B cell (primary cell): ENCODE results near the gene NPPA. TPM values are rescaled to one million over a fixed set of nuclear protein-coding genes. Genes with fewer than 3 reads are reported as not detected.

Source experiments
- ATAC-seq: fragments of 200-7000 bp; cut with Tn5 transposase; one replicate; pipeline ENCODE4 v1.10.0; 2021; ENCODE audit warnings: low read depth, mild to moderate bottlenecking, moderate number of reproducible peaks, moderate library complexity
- CTCF ChIA-PET: fragments of 350-600 bp; sonication (Branson Sonifier 250); formaldehyde crosslinking; loops from one replicate; lab custom pipeline; 2021; ENCODE audit warnings: antibody characterized with exemption, inconsistent platforms; lab: Charles Lee
- POLR2A ChIA-PET: fragments of 350-600 bp; sonication (Branson Sonifier 250); formaldehyde crosslinking; loops from one replicate; lab custom pipeline; 2021; ENCODE audit warnings: antibody characterized with exemption; lab: Charles Lee
- DNase-seq: peaks from one replicate; pipeline ENCODE4 v3.0.0; 2013
- H2AFZ ChIP-seq: 2 replicates; pipeline ENCODE4 v1.6.1; 2012; ENCODE audit warnings: mild to moderate bottlenecking, low read depth, low read length; ENCODE audit not compliant: insufficient read depth, poor library complexity, severe bottlenecking
- H3K27ac ChIP-seq, 2 donors: 1 replicate in 1 of 2; 2 replicates in 1 of 2; pipeline ENCODE4 v1.5.1; 2012 to 2013; ENCODE audit warnings: low read length in 2 of 2, mild to moderate bottlenecking in 2 of 2, moderate library complexity in 1 of 2
- H3K27me3 ChIP-seq, 4 experiments: fragments of 200-600 bp in 1 of 4; sonication (generic) in 1 of 4; replicated peaks in 1 of 4; 1 replicate in 2 of 4; 2 replicates in 2 of 4; pipeline versions ENCODE4 v1.6.1 to v1.7.0; 2013 to 2016; ENCODE audit warnings: low read length in 3 of 4, mild to moderate bottlenecking in 2 of 4, mixed read lengths in 1 of 4, moderate library complexity in 1 of 4; ENCODE audit not compliant: insufficient read depth in 4 of 4, control insufficient read depth in 3 of 4; ENCODE audit errors: control extremely low read depth in 1 of 4
- H3K36me3 ChIP-seq, 2 experiments: replicated peaks in 1 of 2; 1 replicate in 1 of 2; 2 replicates in 1 of 2; pipeline versions ENCODE4 v1.6.1 to v1.7.1; 2013; ENCODE audit warnings: low read length in 1 of 2; ENCODE audit not compliant: insufficient read depth in 2 of 2, control insufficient read depth in 1 of 2; ENCODE audit errors: control extremely low read depth in 1 of 2, extremely low read depth in 1 of 2
- H3K4me1 ChIP-seq, 2 donors: fragments of 200-600 bp in 1 of 2; sonication (generic) in 1 of 2; 1 replicate in 1 of 2; 2 replicates in 1 of 2; pipeline versions ENCODE4 v1.5.1 to v1.6.1; 2013 to 2017; ENCODE audit warnings: low read length in 2 of 2; ENCODE audit not compliant: control insufficient read depth in 2 of 2, insufficient read depth in 2 of 2
- H3K4me2 ChIP-seq: replicated peaks from 2 replicates; pipeline ENCODE3; 2012; ENCODE audit warnings: mild to moderate bottlenecking, low read depth, low read length; ENCODE audit not compliant: poor library complexity, severe bottlenecking
- H3K4me3 ChIP-seq, 5 experiments: fragments of 200-600 bp in 1 of 5; sonication (generic) in 1 of 5; 1 replicate in 3 of 5; 2 replicates in 2 of 5; pipeline versions ENCODE4 v1.5.1 to v1.7.0; 2011 to 2016; ENCODE audit warnings: low read length in 4 of 5, mild to moderate bottlenecking in 4 of 5, low read depth in 2 of 5, control low read depth in 1 of 5, moderate library complexity in 1 of 5; ENCODE audit not compliant: insufficient read depth in 1 of 5; ENCODE audit errors: control extremely low read depth in 1 of 5, extremely low read depth in 1 of 5
- H3K79me2 ChIP-seq: fragments of 200-600 bp; sonication (generic); one replicate; pipeline ENCODE4 v1.6.0; 2016; ENCODE audit warnings: low read length; ENCODE audit not compliant: control insufficient read depth, insufficient read depth
- H3K9ac ChIP-seq: fragments of 200-600 bp; sonication (generic); 2 replicates; pipeline ENCODE4 v1.6.1; 2017; ENCODE audit warnings: mild to moderate bottlenecking, low read length, moderate library complexity
- H3K9me3 ChIP-seq, 3 donors: one replicate each; pipeline versions ENCODE4 v1.6.1 to v1.7.1; 2013; ENCODE audit warnings: low read length in 2 of 3; ENCODE audit not compliant: control insufficient read depth in 2 of 3, insufficient read depth in 1 of 3; ENCODE audit errors: control extremely low read depth in 1 of 3
- H4K20me1 ChIP-seq: 2 replicates; pipeline ENCODE4 v1.6.0; 2012; ENCODE audit warnings: mild to moderate bottlenecking, low read length; ENCODE audit not compliant: insufficient read depth, control insufficient read depth, poor library complexity, severe bottlenecking
- H3K27ac Mint-ChIP-seq: one replicate; pipeline ENCODE4 v1.8.0; 2021; ENCODE audit warnings: mixed read lengths
- H3K27me3 Mint-ChIP-seq: one replicate; pipeline ENCODE4 v1.8.0; 2021; ENCODE audit warnings: mixed read lengths
- H3K4me1 Mint-ChIP-seq: one replicate; pipeline ENCODE4 v1.8.0; 2021; ENCODE audit warnings: mixed read lengths
- H3K4me3 Mint-ChIP-seq: one replicate; pipeline ENCODE4 v1.8.0; 2021; ENCODE audit warnings: mixed read lengths
- H3K9me3 Mint-ChIP-seq: one replicate; pipeline ENCODE4 v1.8.0; 2022; ENCODE audit warnings: mixed read lengths; ENCODE audit not compliant: insufficient read depth
- EZH2 ChIP-seq: IDR thresholded peaks from 2 replicates; pipeline ENCODE4 v1.6.1; 2012; ENCODE audit warnings: borderline replicate concordance, low read depth, mild to moderate bottlenecking, moderate library complexity, low read length; ENCODE audit not compliant: insufficient read depth, poor library complexity, severe bottlenecking
- WGBS: methylation state at CpG from one replicate; pipeline ENCODE4 v1.1.5; 2013; ENCODE audit warnings: missing lambda C conversion rate; ENCODE audit not compliant: insufficient coverage; 5-methylcytosine and 5-hydroxymethylcytosine counted together
- intact Hi-C: fragments of 100-400 bp; cut with micrococcal nuclease; formaldehyde crosslinking; loops from one replicate; pipeline ENCODE4 v1.10.0; 2022
- polyA plus RNA-seq: library from polyadenylated mRNA; depleted of rRNA; stranded (reverse); fragments of >200 nt; gene quantifications from 2 replicates; pipeline ENCODE4 v1.2.3, GENCODE V29; 2012
- total RNA-seq, 2 donors: library from RNA; stranded (reverse); fragments of 120-200 nt in 1 of 2; gene quantifications; 1 replicate in 1 of 2; 2 replicates in 1 of 2; pipeline versions ENCODE4 v1.2.3 to v1.2.4, GENCODE V29; 2013 to 2022
- TF ChIP-seq, protein P1 (sequence below): fragments of 200-600 bp; IDR thresholded peaks from one replicate; pipeline ENCODE4 v1.8.0; 2022; ENCODE audit warnings: antibody characterized with exemption, mild to moderate bottlenecking

Gene NPPA
- total and polyA plus RNA-seq, 2 donors (not counting 1 experiment from before 2014, with no cell fraction given): not detected

DNA sequence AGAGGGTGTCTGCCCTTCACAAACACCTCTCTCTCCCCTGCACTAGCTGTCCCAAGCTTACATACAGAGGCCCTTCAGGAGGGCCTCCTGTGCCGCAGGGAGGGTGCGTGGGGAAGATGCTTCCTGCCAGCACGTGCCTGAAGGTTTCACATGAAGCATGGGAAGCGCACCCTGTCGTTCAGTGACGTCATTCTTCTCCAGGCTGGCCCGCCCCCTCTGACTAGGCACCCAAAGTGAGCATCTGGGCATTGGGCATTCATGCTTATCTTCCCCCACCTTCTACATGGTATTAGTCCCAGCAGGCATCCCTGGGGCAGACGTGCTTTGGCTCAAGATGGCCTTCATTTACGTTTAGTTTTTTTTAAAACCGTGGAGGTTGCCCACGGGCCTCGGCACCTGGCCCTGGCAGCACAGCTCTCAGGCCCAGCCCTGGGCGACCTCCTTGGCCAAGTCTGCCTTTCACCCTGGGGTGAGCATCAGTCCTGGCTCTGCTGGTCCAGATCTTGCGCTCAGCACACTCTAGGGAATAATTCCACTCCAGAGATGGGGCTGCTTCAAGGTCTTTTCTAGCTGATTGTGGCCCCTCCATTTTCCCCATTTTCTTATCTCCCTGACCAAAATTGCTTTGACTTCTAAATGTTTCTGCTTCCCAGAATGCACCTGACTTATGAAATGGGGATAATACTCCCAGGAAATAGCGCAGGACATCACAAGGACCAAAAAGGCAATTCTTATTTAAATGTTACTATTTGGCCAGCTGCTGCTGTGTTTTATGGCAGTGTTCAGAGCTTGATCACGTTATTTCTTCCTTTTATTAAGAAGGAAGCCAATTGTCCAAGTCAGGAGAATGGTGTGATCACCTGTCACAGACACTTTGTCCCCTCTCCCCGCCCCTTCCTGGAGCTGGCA is 6.1 kb downstream of the NPPA start:
- DNase-seq (no peak), ATAC-seq (no peak)
- Mint-ChIP-seq H3K27ac (no peak overlapping the region), H3K4me1 (peaks cover 27% of the 10 kb centered on the region), H3K27me3 (no peaks in the 10 kb centered on the region), H3K9me3 (no peaks in the 10 kb centered on the region), H3K4me3 (no peak overlapping the region)
- Histone ChIP-seq H3K4me2 (peak overlapping the region; percentile 50), H3K9me3 (no peaks in the 10 kb centered on the region), H3K36me3 (peaks cover 0 to 72% of the 10 kb centered on the region in 2 experiments), H3K9ac (no peak overlapping the region), H3K4me1 (peaks cover 14 to 22% of the 10 kb centered on the region in 2 donors), H2AFZ (no peak overlapping the region), H3K27ac (no peak overlapping the region), H3K27me3 (no peaks in the 10 kb centered on the region), H4K20me1 (peaks cover 27% of the 10 kb centered on the region), H3K4me3 (no peak overlapping the region), H3K79me2 (no peaks in the 10 kb centered on the region)
- intact Hi-C loops: no loop called here
- no peak for TF ChIP-seq EZH2
- WGBS: 71% methylated on average over 13 of the region's 17 CpGs
- CTCF ChIA-PET: interaction anchor here (1.0 to 5.0 kb wide), 4 partner anchors 10 to 804 kb away, joined by 3 to 36 read pairs (median 4); no protein-coding TSS in a partner anchor
- POLR2A ChIA-PET: no interaction called here

DNA sequence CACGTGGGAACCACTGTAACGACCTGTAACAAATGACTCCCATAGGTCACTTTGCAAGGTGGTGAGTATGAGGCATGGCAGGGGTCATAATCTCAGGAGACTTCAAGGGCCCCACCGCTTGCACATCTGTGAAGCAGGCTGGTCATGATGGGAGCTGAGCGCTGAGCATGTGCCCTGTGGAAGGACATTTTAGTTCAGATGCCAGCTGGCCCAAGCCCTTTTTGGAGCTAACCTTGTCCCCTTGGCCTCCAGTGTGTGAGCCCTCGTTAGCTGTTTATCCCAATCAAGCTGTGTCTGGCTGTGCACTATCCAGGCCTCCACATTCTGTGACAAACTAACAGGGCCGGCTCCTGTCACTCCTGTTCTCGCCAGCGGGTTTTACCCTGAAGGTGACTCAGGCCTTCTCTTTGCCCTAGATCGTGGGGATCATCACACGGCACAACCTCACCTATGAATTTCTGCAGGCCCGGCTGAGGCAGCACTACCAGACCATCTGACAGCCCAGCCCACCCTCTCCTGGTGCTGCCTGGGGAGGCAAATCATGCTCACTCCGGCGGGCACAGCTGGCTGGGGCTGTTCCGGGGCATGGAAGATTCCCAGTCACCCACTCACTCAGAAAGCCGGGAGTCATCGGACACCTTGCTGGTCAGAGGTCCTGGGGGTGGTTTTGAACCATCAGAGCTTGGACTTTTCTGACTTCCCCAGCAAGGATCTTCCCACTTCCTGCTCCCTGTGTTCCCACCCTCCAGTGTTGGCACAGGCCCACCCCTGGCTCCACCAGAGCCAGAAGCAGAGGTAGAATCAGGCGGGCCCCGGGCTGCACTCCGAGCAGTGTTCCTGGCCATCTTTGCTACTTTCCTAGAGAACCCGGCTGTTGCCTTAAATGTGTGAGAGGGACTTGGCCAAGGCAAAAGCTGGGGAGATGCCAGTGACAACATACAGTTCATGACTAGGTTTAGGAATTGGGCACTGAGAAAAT is 7.6 kb downstream of the NPPA start:
- Mint-ChIP-seq H3K9me3 (no peaks in the 10 kb centered on the region), H3K4me3 (no peak overlapping the region), H3K27ac (no peak overlapping the region), H3K4me1 (peaks cover 27% of the 10 kb centered on the region), H3K27me3 (no peaks in the 10 kb centered on the region)
- intact Hi-C loops: no loop called here
- no peaks in the 10 kb centered on the region for H3K9me3 ChIP-seq
- DNase-seq (no peak), ATAC-seq (no peak)
- no peak overlapping the region for H2AFZ ChIP-seq
- no peak overlapping the region for H3K4me3 ChIP-seq
- no peaks in the 10 kb centered on the region for H3K27me3 ChIP-seq
- ChIA-PET CTCF (interaction anchor here (1.0 to 5.0 kb wide), 7 partner anchors 9 to 802 kb away, joined by 3 to 36 read pairs (median 4); partner anchors contain the start of genes CLCN6, MTHFR and NPPA), POLR2A (no interaction called here)
- 97% methylated on average over 17 of the region's 20 CpGs for WGBS
- H3K79me2 ChIP-seq: no peaks in the 10 kb centered on the region
- TF ChIP-seq, protein P1, sequence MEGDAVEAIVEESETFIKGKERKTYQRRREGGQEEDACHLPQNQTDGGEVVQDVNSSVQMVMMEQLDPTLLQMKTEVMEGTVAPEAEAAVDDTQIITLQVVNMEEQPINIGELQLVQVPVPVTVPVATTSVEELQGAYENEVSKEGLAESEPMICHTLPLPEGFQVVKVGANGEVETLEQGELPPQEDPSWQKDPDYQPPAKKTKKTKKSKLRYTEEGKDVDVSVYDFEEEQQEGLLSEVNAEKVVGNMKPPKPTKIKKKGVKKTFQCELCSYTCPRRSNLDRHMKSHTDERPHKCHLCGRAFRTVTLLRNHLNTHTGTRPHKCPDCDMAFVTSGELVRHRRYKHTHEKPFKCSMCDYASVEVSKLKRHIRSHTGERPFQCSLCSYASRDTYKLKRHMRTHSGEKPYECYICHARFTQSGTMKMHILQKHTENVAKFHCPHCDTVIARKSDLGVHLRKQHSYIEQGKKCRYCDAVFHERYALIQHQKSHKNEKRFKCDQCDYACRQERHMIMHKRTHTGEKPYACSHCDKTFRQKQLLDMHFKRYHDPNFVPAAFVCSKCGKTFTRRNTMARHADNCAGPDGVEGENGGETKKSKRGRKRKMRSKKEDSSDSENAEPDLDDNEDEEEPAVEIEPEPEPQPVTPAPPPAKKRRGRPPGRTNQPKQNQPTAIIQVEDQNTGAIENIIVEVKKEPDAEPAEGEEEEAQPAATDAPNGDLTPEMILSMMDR: no peak
- TF ChIP-seq EZH2: no peak
- no peak overlapping the region for H3K9ac ChIP-seq
- peaks cover 14 to 22% of the 10 kb centered on the region in 2 donors for H3K4me1 ChIP-seq
- no peak overlapping the region for H3K27ac ChIP-seq
- peaks cover 0 to 81% of the 10 kb centered on the region in 2 experiments for H3K36me3 ChIP-seq
- peaks cover 27% of the 10 kb centered on the region for H4K20me1 ChIP-seq
- no peak overlapping the region for H3K4me2 ChIP-seq
